GM20000 (cell line): ENCODE data around the gene FAM171A2.
A peak's percentile ranks its signal among the peaks of the same experiment; 100 is the strongest.

ENCODE experiments used
- DNase-seq: peaks from one replicate; pipeline ENCODE4 v3.0.0; 2012; ENCODE audit warnings: low spot score
- TF ChIP-seq, protein P1 (sequence below): IDR thresholded peaks from 2 replicates; pipeline ENCODE4 v1.5.1; 2012; ENCODE audit warnings: mild to moderate bottlenecking, control low read depth; ENCODE audit errors: extremely low read depth, missing control alignments

FAM171A2 gene

GRCh38 chr17:44359006-44359405 is 4.6 kb downstream of the FAM171A2 start:
- TF ChIP-seq, protein P1, sequence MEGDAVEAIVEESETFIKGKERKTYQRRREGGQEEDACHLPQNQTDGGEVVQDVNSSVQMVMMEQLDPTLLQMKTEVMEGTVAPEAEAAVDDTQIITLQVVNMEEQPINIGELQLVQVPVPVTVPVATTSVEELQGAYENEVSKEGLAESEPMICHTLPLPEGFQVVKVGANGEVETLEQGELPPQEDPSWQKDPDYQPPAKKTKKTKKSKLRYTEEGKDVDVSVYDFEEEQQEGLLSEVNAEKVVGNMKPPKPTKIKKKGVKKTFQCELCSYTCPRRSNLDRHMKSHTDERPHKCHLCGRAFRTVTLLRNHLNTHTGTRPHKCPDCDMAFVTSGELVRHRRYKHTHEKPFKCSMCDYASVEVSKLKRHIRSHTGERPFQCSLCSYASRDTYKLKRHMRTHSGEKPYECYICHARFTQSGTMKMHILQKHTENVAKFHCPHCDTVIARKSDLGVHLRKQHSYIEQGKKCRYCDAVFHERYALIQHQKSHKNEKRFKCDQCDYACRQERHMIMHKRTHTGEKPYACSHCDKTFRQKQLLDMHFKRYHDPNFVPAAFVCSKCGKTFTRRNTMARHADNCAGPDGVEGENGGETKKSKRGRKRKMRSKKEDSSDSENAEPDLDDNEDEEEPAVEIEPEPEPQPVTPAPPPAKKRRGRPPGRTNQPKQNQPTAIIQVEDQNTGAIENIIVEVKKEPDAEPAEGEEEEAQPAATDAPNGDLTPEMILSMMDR = no peak
- DNase-seq = no peak

- no peak for DNase-seq
- TF ChIP-seq, protein P1 = no peak
These were observed 5.6 kb downstream of the FAM171A2 start for GRCh38 chr17:44358066-44358465.

- TF ChIP-seq, protein P1 = no peak
- DNase-seq = no peak
These were observed 7.4 kb downstream of the FAM171A2 start for GRCh38 chr17:44356241-44356640.

- TF ChIP-seq, protein P1 = no peak
- DNase-seq = no peak
These were observed 8.0 kb downstream of the FAM171A2 start for GRCh38 chr17:44355642-44356099.

GRCh38 chr17:44354582-44355561 is 8.8 kb downstream of the FAM171A2 start:
- peak; percentile 93 for DNase-seq
- TF ChIP-seq, protein P1 = peak; percentile 71

DNA sequence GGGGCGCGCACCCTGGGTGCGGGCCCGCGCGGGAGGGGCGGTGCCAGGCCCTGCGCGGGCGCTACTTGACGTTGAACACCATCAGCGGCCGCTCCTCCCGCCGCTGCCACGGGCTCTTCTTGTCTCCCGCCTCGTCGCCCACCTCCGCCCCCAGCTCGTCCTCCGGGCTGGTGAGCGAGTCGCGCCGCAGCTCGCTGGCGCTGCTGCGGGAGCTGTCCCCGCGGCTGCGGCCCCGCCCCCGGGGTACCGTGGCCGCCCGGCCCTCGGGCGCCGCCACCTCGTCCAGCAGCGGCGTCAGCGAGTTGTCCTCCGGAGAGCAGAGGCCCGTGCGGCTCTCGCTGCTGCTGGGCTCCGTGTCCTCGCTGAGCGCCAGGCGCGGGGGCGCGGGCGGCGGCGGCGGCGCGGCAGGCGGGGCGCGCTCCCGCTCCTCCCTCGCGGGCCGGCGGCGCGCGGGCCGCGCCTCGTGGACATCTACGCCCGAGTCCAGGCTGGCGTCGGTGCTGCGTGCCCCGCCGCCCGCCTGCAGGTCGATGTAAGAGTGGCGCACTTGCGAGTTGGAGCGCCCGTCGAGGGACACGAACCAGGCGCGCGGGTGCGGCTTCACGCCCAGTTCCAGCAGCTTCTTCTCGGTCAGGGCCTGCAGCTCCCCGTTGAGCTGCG is 9.9 kb downstream of the FAM171A2 start:
- DNase-seq = peak; percentile 75

More for the DNA sequence above, 9.9 kb downstream of the FAM171A2 start:
- TF ChIP-seq, protein P1 = no peak
